SH-SY5Y (cell line): ENCODE measurements around the gene MRGPRF.

Source experiments
- GATA2 ChIP-seq: IDR thresholded peaks from 2 replicates; pipeline ENCODE4 v1.6.1; 2011; ENCODE audit warnings: mild to moderate bottlenecking, low read depth, low read length
- GATA3 ChIP-seq: IDR thresholded peaks from 2 replicates; pipeline ENCODE4 v1.6.1; 2011; ENCODE audit warnings: low read depth, mild to moderate bottlenecking, low read length, moderate library complexity

Gene MRGPRF

GRCh38 chr11:69040581-69041260 lies 27.7 kb upstream of the MRGPRF start:
- no peak for TF ChIP-seq GATA2
- no peak for TF ChIP-seq GATA3

- no peak for TF ChIP-seq GATA3
- TF ChIP-seq GATA2, result no peak
Measured at GRCh38 chr11:69040051-69040450, 27.0 kb upstream of the MRGPRF start.

GRCh38 chr11:69039501-69039900 lies 26.5 kb upstream of the MRGPRF start:
- TF ChIP-seq GATA3, result no peak
- no peak for TF ChIP-seq GATA2

- TF ChIP-seq GATA2, result no peak
- no peak for TF ChIP-seq GATA3
Measured at GRCh38 chr11:69037544-69037943, 24.5 kb upstream of the MRGPRF start.

GRCh38 chr11:69037074-69037473 lies 24.0 kb upstream of the MRGPRF start:
- TF ChIP-seq GATA2 (no peak), GATA3 (no peak)

- TF ChIP-seq GATA2 (no peak), GATA3 (no peak)
Measured at GRCh38 chr11:69035946-69036340, 22.9 kb upstream of the MRGPRF start.

- TF ChIP-seq GATA2, result no peak
- no peak for TF ChIP-seq GATA3
Measured at GRCh38 chr11:69035150-69035945, 22.3 kb upstream of the MRGPRF start.

- TF ChIP-seq GATA3 (no peak), GATA2 (no peak)
Measured at GRCh38 chr11:69034123-69034867, 21.2 kb upstream of the MRGPRF start.

- no peak for TF ChIP-seq GATA2
- no peak for TF ChIP-seq GATA3
Measured at GRCh38 chr11:69033431-69033830, 20.4 kb upstream of the MRGPRF start.

GRCh38 chr11:69032833-69033232 lies 19.8 kb upstream of the MRGPRF start:
- TF ChIP-seq GATA3, result no peak
- no peak for TF ChIP-seq GATA2

- no peak for TF ChIP-seq GATA2
- no peak for TF ChIP-seq GATA3
Measured at GRCh38 chr11:69030301-69030700, 17.3 kb upstream of the MRGPRF start.

GRCh38 chr11:69027704-69028372 lies 14.8 kb upstream of the MRGPRF start:
- no peak for TF ChIP-seq GATA3
- TF ChIP-seq GATA2, result no peak

- TF ChIP-seq GATA3, result no peak
- TF ChIP-seq GATA2, result no peak
Measured at GRCh38 chr11:69024509-69024908, 11.5 kb upstream of the MRGPRF start.

GRCh38 chr11:69022260-69022659 lies 9.2 kb upstream of the MRGPRF start:
- no peak for TF ChIP-seq GATA2
- no peak for TF ChIP-seq GATA3

- TF ChIP-seq GATA2, result no peak
- TF ChIP-seq GATA3, result no peak
Measured at GRCh38 chr11:69018924-69019323, 5.9 kb upstream of the MRGPRF start.
